Measurements from ENCODE around the gene NRXN3.

The NRXN3 gene

DNA sequence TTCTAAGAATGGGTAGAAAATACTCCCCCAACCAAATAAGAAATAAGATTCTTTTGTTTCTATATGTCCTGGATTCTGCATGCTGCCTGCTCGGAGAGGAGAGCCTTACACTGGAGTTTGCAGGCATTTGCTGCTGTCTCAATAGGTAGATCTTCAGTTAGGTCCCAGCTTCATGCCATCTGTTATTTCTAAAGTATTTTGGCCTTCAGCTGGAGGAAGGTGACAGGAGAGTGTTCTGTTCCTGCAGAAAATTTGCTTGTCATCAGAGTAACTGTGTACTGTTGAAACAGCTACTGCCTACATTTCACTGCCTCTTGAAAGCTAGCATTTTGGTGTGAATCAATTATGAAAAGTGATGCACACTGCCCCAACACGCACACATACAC is 966.9 kb downstream of the NRXN3 start:
- TF ChIP-seq CTCF (IDR thresholded peaks at IDR 0.05; ENCODE audit: extremely low read depth, insufficient read depth, missing control alignments), result no peak
- in situ Hi-C loops (cut with MboI; ENCODE audit: low pct_unique_long_range_greater_than_20kb, low sequenced_read_pairs, unreplicated experiment), result no loop called here
- DNase-seq (ENCODE audit: low spot score), result no peak

DNA sequence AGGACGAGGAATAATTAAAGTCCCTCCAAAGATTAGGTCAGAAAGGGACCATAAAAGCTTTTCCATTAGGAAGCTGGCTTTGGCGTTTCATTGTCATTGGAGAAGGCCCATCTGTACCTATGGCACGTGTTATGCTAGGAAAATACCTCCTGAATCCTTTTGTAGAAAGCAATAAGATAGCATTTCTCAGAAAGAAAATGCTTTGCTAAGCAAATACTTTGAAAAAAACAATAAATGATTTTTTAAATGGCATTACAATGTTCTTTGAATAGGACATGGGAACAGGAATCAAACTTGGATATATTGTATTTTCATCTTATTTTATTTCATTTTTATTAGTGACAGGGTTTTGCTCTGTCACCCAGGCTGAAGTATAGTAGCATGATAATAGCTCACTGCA is 967.7 kb downstream of the NRXN3 start:
- in situ Hi-C loops (cut with MboI; ENCODE audit: low pct_unique_long_range_greater_than_20kb, low sequenced_read_pairs, unreplicated experiment), result no loop called here
- no peak for DNase-seq (ENCODE audit: low spot score)

DNA sequence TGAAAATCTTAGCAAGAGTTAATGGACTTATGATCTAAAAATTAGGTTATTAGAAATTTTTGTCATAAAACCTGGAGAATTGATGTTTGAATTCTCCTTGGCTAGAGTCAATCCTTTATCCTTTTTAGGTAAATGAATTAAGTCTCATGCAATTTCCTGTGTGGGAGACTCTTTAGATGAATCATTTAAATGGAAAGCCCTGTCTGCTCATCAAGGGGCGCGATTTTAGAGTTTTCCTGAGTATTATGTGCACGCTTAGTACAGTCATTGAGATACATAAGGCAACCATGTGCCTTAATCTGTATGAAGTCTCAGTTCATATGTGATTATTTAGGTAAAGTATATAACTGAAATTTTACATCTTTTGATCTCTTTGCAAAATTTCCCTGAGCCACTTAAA is 974.7 kb downstream of the NRXN3 start:
- TF ChIP-seq CTCF (IDR thresholded peaks at IDR 0.05; ENCODE audit: extremely low read depth, insufficient read depth, missing control alignments), result no peak
- in situ Hi-C loops (cut with MboI; ENCODE audit: low pct_unique_long_range_greater_than_20kb, low sequenced_read_pairs, unreplicated experiment), result no loop called here
- DNase-seq (ENCODE audit: low spot score), result no peak

More for the DNA sequence above, 967.7 kb downstream of the NRXN3 start:
- TF ChIP-seq CTCF (IDR thresholded peaks at IDR 0.05; ENCODE audit: extremely low read depth, insufficient read depth, missing control alignments), result no peak

GRCh38 chr14:79150226-79150625 is 980.1 kb downstream of the NRXN3 start:
- in situ Hi-C loops (cut with MboI; ENCODE audit: low pct_unique_long_range_greater_than_20kb, low sequenced_read_pairs, unreplicated experiment), result no loop called here
- DNase-seq (ENCODE audit: low spot score), result no peak
- no peak for TF ChIP-seq CTCF (IDR thresholded peaks at IDR 0.05; ENCODE audit: extremely low read depth, insufficient read depth, missing control alignments)

GRCh38 chr14:79157369-79157768 is 987.2 kb downstream of the NRXN3 start:
- in situ Hi-C loops (cut with MboI; ENCODE audit: low pct_unique_long_range_greater_than_20kb, low sequenced_read_pairs, unreplicated experiment), result no loop called here
- no peak for DNase-seq (ENCODE audit: low spot score)
- no peak for TF ChIP-seq CTCF (IDR thresholded peaks at IDR 0.05; ENCODE audit: extremely low read depth, insufficient read depth, missing control alignments)

- no peak for TF ChIP-seq CTCF (IDR thresholded peaks at IDR 0.05; ENCODE audit: extremely low read depth, insufficient read depth, missing control alignments)
- in situ Hi-C loops (cut with MboI; ENCODE audit: low pct_unique_long_range_greater_than_20kb, low sequenced_read_pairs, unreplicated experiment), result no loop called here
- DNase-seq (ENCODE audit: low spot score), result no peak
These were observed 991.4 kb downstream of the NRXN3 start for GRCh38 chr14:79161571-79161970.

DNA sequence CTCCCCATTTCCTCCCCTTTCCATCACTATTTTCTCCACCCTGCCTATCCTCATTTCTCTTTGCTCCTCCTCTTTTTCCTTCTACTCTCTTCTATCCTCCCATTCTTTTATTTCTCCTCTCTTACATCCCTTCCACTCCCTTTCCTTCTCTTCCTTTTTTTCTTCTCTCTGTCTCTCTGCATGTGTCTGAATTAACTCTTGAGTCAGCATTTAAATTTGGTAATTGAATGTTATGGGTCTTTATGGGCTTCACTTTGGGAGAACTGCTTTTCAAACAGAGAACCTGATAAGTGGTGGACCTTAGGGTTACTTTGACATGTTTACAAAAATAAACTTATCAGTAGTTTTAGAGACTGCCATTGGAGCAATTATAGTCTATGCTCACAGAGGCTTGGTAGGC is 992.7 kb downstream of the NRXN3 start:
- no peak for DNase-seq (ENCODE audit: low spot score)
- in situ Hi-C loops (cut with MboI; ENCODE audit: low pct_unique_long_range_greater_than_20kb, low sequenced_read_pairs, unreplicated experiment), result no loop called here
- TF ChIP-seq CTCF (IDR thresholded peaks at IDR 0.05; ENCODE audit: extremely low read depth, insufficient read depth, missing control alignments), result no peak
